ENCODE data around the gene TMEM8B.

Gene TMEM8B

DNA sequence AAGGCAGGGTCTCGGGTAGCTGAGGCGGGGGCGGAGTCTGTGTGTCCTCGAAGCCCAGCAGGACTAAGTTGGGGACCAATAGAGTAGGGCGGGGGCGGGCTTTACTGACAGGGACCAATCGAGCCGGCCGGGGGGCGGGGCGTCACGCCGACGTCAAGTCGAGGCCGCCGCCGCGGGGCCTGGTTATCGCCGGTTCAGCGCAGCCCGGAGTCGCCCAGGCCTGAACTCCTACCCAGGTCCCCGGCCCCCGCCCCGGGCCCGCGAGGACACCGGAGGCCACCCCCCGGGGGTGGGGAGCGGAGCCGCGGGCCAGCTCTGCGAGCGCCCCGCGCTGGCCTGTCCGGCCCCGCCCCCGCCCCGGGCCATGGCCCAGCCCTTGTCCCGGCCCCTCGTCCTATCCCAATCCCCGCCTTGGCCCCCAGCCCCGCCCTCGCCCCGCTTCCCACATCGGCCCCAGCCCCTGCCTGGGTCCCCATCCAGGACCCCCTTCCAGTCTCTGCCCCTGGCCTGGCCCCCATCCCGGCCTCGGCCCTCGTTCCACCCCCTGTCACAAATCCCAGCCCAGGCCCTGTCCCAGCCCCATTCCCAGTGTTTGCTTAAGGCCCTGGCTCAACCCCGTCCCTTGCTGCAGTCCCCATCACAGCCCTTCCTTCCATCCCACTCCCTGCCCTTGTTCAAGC, at the start of gene TMEM8B:
TSS of gene TMEM8B (plus strand) at position 145 of the 680 bp plus-strand sequence. CDS start at position 365, 220 bp downstream.
- no peak for DNase-seq (ENCODE audit: low read depth)

DNA sequence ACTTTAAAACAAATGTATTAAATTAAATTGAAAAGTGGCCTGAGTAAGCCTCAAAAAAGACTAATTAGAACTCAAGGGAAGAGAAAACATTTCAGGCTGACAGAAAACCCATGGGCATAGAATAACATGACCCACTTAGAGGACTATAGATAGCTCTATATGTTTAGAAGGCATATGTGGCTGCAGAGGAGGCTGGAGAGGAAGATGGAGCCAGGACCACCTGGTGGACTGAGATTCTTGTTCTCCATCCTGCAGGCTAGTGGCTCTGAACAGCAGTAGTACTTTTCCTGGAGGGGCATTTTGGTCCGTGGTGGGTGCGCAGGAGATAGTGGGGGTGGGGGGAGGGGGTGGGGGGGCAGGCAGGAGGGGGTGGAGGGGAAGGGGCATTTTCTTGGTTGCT, 48.0 kb upstream of the TMEM8B start:
- DNase-seq (ENCODE audit: low read depth): no peak

DNA sequence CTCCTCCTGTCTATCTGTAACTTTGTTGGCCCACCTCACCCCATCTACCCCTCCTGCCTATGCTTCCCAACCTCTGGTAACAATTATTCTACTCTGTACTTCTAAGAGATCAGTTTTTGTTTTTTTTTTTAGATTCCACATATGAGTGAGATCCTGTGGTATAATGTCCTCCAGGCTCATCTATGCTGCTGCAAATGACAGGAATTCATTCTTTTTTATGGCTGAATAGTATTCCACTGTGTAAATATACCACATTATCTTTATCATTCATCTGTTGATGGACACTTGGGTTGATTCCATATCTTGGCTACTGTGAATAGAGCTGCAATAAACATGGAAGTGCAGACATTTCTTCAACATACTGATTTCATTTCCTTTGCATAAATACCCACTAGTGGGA, 45.6 kb upstream of the TMEM8B start:
- DNase-seq (ENCODE audit: low read depth): no peak

DNA sequence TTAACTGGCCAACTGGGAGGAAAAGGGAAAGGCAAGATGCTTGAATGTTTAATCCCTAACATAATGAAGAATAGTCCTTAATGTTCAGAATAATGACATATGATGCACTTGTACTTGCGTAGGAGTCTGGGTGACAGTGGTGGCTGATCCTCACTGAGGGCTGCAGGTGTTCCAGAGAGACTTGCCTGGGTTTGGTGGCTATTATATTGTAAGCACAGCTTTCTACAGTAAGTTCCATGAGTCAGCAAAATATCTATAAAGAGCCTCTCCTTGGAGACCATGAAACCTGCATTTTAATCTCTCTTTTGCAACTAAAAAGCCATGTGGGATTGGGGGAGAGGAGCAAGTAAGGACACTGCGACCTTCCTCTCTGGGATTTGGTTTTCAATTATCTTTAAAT, 39.5 kb upstream of the TMEM8B start:
- DNase-seq (ENCODE audit: low read depth): no peak

- DNase-seq (ENCODE audit: low read depth): no peak
Observed at GRCh38 chr9:35790025-35790384, 39.0 kb upstream of the TMEM8B start.

- peak; percentile 60 for DNase-seq (ENCODE audit: low read depth)
Observed at GRCh38 chr9:35790385-35791296, 38.4 kb upstream of the TMEM8B start.

- no peak for DNase-seq (ENCODE audit: low read depth)
Observed at GRCh38 chr9:35791297-35791921, 37.6 kb upstream of the TMEM8B start, which contains the start of gene NPR2. Gene NPR2, plus strand, starts transcription at chr9:35791591. Its CDS starts 818 bp downstream, at chr9:35792409.

GRCh38 chr9:35792024-35792813, 36.8 kb upstream of the TMEM8B start:
- no peak for DNase-seq (ENCODE audit: low read depth)

GRCh38 chr9:35792826-35793225, 36.2 kb upstream of the TMEM8B start:
- DNase-seq (ENCODE audit: low read depth): no peak

- no peak for DNase-seq (ENCODE audit: low read depth)
Observed at GRCh38 chr9:35793461-35793860, 35.6 kb upstream of the TMEM8B start.

DNA sequence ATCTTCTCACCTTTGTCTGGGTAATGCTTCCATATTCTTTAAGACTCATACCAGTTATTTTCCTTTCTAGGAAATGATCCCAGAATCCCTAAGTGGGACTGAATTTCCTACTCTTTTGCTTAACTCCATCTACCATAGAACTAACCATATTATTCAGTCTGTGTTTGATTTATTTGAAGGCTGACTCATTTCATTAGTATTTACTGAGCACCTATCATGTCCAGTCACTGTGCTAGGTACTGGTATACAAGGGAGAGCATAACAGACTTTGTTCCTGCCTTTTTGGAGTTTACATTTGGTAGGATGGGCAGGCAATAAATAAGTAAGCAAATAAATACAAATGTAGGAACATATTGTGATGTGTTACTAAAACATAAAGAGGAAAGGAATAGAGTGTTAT, 33.3 kb upstream of the TMEM8B start:
- DNase-seq (ENCODE audit: low read depth): no peak

GRCh38 chr9:35797311-35798109, 31.5 kb upstream of the TMEM8B start:
- DNase-seq (ENCODE audit: low read depth): no peak

DNA sequence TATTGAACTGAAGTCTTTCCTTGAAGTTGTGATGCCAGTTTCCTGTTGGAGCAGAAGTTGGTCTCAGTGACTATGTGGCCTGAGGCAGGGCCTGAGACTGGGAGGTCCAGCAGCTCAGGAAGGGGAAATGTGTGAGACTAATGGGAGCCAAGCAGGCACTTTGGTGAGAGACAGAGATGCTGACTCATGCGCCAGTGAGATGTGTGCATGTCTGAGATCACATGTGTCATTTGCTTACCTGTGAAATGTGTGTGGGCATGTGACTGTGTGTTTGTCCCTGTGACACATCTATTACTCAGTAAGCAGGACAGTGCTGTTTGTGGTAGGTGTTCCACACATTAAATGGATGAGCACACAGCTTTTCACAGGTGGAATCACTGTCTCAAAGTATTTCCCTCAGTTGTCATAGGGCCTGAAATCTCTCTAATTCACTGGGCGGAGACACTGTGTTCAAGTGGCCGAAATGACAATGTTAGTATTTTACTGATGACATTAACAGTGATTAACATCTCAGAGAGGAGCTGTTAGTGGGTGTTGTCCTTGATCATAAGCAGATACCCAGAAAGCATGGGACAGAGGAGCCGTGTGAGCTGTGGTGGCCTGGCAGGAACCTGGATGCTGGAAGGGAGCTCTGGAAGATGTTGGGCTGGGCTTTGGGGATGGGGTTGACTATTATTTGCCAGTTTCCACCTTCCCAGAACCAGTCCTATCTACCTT, 30.2 kb upstream of the TMEM8B start:
- DNase-seq (ENCODE audit: low read depth): no peak

- no peak for DNase-seq (ENCODE audit: low read depth)
Observed at GRCh38 chr9:35800530-35800929, 28.5 kb upstream of the TMEM8B start.

DNA sequence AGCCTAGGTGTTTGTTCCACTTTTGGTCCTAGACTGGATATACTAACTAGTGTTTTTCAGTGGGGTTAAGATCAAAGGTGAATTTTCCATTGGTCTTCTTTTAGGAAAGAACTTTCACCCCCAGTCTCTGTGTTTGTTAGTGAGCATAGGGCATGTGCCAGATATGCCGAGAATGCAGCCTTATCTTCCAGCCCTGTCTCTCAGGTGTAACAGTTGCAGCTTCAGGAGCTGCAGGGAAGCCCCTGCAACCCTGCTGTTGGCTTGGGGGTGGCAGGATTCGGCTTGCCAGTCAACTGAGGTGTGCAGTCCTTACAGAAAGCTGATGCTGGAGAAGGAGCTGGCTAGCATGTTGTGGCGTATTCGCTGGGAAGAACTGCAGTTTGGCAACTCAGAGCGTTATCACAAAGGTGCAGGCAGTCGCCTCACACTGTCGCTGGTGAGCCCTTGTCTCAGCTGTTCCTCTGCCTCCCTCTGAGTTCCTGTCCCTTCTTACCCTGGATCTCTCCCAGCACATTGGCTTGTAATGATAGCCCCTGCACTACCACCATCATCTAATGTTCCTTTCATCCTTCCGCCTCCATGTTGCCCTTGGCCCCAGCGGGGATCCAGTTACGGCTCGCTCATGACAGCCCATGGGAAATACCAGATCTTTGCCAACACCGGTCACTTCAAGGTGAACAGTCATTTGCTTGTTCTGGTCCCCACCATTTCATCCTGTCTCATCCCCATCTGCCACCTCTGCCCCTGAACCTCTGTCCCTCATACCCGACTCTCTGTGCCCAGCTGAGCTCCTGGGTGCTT, 27.5 kb upstream of the TMEM8B start:
- DNase-seq (ENCODE audit: low read depth): no peak

DNA sequence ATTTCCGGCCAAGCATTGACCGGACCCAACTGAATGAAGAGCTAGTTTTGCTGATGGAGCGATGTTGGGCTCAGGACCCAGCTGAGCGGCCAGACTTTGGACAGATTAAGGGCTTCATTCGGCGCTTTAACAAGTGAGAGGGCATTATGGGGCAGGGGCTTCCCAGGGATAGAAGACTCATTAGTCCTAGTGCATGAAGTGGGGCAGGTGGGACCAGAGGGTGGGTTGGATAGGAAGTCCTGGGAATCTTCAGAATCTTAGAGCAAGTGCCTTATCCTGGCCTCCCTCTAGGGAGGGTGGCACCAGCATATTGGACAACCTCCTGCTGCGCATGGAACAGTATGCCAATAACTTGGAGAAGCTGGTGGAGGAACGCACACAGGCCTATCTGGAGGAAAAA, 22.9 kb upstream of the TMEM8B start:
- DNase-seq (ENCODE audit: low read depth): no peak

DNA sequence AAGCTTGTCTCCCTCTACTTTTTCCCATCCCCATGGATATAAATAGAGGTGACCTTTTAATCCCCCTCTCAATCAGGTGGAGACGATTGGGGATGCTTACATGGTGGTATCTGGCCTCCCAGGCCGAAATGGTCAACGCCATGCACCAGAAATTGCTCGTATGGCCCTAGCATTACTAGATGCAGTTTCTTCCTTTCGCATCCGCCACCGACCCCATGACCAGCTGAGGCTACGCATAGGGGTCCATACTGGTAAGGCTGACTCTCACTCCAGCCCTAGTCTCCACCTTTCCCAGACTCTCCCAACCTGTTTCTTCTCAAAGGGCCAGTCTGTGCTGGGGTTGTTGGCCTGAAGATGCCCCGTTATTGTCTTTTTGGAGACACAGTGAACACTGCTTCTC, 20.6 kb upstream of the TMEM8B start:
- DNase-seq (ENCODE audit: low read depth): no peak

- no peak for DNase-seq (ENCODE audit: low read depth)
Observed at GRCh38 chr9:35810122-35810521, 18.9 kb upstream of the TMEM8B start.

GRCh38 chr9:35811381-35812024, 17.5 kb upstream of the TMEM8B start:
- DNase-seq (ENCODE audit: low read depth): no peak

Data from GM04504 (cell line).